ENCODE results near the gene CCDC6. TPM values are rescaled to one million over a fixed set of nuclear protein-coding genes. Genes with fewer than 3 reads are reported as not detected.
A peak's percentile ranks its signal among the peaks of the same experiment; 100 is the strongest.

The CCDC6 gene
- total RNA-seq, 1 donor from 2014 or later: 23.4 TPM

DNA sequence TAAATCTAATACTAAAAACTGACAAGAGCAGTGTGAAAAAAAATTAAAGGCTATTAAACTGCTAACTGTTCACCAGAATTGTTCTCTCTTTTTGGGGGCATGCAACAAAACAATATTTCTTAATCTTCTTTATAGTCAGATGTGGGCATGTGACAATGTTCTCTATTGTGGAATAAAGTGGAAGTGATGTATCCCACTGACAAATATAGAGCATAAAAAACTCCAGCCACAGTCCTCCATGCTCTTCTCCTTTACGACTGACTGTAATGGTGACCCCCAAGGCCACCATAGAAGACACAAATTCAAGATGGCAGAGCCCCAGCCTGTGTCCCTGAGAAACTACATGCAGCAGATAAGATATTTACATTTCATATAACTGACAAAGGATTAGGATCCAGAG, 11.6 kb upstream of the CCDC6 start:
- DNase-seq (ENCODE audit: low read depth): no peak
- H3K4me3 ChIP-seq (ENCODE audit: low read depth, low read length): no peak overlapping the region
- TF ChIP-seq, protein P1, sequence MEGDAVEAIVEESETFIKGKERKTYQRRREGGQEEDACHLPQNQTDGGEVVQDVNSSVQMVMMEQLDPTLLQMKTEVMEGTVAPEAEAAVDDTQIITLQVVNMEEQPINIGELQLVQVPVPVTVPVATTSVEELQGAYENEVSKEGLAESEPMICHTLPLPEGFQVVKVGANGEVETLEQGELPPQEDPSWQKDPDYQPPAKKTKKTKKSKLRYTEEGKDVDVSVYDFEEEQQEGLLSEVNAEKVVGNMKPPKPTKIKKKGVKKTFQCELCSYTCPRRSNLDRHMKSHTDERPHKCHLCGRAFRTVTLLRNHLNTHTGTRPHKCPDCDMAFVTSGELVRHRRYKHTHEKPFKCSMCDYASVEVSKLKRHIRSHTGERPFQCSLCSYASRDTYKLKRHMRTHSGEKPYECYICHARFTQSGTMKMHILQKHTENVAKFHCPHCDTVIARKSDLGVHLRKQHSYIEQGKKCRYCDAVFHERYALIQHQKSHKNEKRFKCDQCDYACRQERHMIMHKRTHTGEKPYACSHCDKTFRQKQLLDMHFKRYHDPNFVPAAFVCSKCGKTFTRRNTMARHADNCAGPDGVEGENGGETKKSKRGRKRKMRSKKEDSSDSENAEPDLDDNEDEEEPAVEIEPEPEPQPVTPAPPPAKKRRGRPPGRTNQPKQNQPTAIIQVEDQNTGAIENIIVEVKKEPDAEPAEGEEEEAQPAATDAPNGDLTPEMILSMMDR (conservative IDR thresholded peaks at IDR 0.05; ENCODE audit: low read depth, low read length): no peak

DNA sequence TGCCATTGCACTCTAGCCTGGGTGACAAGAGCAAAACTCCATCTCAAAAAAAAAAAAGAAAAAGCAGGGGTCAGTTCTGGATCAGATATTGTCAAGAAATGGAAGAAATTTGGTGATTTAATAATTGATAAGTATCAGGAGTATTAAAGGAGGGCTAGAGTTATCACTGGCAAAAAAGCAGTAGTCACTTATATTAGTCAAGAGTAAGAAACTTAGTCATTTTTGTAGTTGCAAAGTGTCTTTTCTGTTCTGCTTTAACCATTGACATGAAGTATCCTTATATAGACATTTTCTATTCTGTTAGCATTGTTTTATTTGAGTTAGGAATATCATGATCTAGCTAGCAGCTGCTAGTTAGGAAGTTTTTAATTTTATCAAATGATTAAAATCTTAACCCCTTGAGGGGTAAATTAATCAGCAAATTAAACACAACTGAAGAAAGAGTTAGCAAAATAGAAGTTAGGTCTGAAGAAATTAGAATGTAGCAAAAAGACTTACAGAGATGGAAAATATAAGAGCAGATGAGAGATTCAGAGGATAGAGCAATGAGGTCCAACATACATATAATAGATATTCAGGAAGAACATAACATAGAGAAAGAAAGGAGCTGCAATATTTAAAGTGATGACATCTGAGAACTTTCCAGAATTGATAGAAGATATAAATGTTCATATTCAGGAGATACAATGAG, 7.3 kb upstream of the CCDC6 start:
- no peak overlapping the region for H3K4me3 ChIP-seq (ENCODE audit: low read depth, low read length)
- no peak for DNase-seq (ENCODE audit: low read depth)
- TF ChIP-seq, protein P1 (conservative IDR thresholded peaks at IDR 0.05; ENCODE audit: low read depth, low read length): no peak

- TF ChIP-seq, protein P1 (conservative IDR thresholded peaks at IDR 0.05; ENCODE audit: low read depth, low read length): no peak
- no peak for DNase-seq (ENCODE audit: low read depth)
- no peak overlapping the region for H3K4me3 ChIP-seq (ENCODE audit: low read depth, low read length)
These were observed 4.5 kb upstream of the CCDC6 start for GRCh38 chr10:59910867-59911266.

DNA sequence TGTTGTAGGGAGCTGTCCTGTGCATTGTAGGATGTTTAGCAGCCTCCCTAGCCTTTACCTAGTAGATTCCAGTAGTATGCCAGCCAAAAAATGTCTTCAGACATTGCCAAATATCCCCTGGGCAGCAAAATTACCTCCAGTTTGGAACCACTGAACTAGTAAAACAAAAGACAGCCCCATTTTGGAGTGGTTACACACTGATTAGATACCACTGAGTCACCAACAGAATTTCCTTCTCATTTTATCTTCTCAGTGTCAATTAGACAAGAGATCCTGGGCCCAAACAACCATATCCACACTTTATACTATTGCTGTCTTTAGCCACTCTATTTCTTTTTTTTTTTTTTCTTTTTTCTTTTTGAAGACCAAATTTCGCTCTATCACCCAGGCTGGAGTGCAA, 3.5 kb upstream of the CCDC6 start:
- no peak overlapping the region for H3K4me3 ChIP-seq (ENCODE audit: low read depth, low read length)
- no peak for DNase-seq (ENCODE audit: low read depth)
- TF ChIP-seq, protein P1 (conservative IDR thresholded peaks at IDR 0.05; ENCODE audit: low read depth, low read length): no peak

- DNase-seq (ENCODE audit: low read depth): no peak
- TF ChIP-seq, protein P1 (conservative IDR thresholded peaks at IDR 0.05; ENCODE audit: low read depth, low read length): no peak
- peak overlapping the region; percentile 82 for H3K4me3 ChIP-seq (ENCODE audit: low read depth, low read length)
These were observed 2.4 kb upstream of the CCDC6 start for GRCh38 chr10:59908808-59909143.

DNA sequence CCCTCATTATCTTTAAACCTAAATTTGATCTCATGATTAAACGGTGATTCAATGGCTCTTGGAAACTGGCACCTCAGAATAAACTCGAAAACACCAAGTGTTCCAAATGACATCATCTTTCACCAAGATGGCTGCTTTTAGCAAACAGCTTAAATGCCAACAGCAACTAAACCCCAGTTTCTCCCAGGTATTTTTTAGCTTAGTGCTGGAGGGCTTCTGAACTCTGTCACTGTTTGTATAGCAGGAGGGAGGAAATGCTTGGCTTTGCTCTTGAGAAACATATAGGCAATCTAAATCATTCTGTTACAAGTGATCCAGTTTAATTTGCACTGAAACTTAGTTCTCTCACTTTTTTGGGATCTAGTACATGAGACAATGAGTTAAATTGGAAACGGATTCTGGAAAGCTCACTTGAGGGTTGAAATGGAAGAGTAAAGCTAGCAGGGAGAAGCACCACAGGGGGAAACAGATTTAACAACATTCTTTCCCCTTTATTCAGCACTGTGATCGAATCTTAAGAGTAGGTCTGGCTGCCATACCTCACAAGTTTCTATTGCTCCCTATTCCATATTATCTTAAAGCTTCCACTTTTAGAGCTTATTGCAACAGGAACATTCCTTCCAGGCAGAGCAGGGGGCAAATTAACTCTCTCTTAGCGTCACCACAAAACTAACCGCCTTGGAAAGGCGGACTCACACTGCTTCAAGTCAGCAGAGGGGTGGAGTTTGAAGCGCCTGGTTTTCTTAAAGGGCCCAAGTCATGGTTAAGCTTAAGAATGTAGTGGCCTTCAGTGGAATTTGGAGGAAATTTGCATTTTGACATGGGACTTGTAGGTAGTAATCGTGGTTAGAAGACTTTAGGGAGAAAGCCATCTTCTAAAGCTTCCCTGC, 1.8 kb upstream of the CCDC6 start:
- peak; percentile 72 for DNase-seq (ENCODE audit: low read depth)

More for the DNA sequence above, 1.8 kb upstream of the CCDC6 start:
- peak overlapping the region; percentile 82 for H3K4me3 ChIP-seq (ENCODE audit: low read depth, low read length)
- TF ChIP-seq, protein P1 (conservative IDR thresholded peaks at IDR 0.05; ENCODE audit: low read depth, low read length): no peak

All from epithelial cell of proximal tubule (primary cell).